D721Med (cell line): ENCODE results near the gene MAGED4.
"Not testable (repeated sequence)": the region's sequence is repeated elsewhere in the genome, so short reads cannot be mapped to it uniquely, and the experiment has no call there.

Source experiments
- DNase-seq: peaks from one replicate; pipeline ENCODE4 v3.0.0; 2011; ENCODE audit warnings: low spot score; ENCODE audit not compliant: insufficient read length
- FAIRE-seq: peaks from 2 replicates; lab custom pipeline; 2011; peaks lifted over from hg19 to GRCh38; lab: Jason Lieb, UNC
- TF ChIP-seq, protein P1 (sequence below): IDR thresholded peaks from 2 replicates; pipeline ENCODE4 v1.5.1; 2012; ENCODE audit warnings: mild to moderate bottlenecking, control low read depth; ENCODE audit not compliant: insufficient read depth; ENCODE audit errors: missing control alignments

MAGED4 gene, protein sequence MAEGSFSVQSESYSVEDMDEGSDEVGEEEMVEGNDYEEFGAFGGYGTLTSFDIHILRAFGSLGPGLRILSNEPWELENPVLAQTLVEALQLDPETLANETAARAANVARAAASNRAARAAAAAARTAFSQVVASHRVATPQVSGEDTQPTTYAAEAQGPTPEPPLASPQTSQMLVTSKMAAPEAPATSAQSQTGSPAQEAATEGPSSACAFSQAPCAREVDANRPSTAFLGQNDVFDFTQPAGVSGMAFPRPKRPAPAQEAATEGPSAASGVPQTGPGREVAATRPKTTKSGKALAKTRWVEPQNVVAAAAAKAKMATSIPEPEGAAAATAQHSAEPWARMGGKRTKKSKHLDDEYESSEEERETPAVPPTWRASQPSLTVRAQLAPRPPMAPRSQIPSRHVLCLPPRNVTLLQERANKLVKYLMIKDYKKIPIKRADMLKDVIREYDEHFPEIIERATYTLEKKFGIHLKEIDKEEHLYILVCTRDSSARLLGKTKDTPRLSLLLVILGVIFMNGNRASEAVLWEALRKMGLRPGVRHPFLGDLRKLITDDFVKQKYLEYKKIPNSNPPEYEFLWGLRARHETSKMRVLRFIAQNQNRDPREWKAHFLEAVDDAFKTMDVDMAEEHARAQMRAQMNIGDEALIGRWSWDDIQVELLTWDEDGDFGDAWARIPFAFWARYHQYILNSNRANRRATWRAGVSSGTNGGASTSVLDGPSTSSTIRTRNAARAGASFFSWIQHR

DNA sequence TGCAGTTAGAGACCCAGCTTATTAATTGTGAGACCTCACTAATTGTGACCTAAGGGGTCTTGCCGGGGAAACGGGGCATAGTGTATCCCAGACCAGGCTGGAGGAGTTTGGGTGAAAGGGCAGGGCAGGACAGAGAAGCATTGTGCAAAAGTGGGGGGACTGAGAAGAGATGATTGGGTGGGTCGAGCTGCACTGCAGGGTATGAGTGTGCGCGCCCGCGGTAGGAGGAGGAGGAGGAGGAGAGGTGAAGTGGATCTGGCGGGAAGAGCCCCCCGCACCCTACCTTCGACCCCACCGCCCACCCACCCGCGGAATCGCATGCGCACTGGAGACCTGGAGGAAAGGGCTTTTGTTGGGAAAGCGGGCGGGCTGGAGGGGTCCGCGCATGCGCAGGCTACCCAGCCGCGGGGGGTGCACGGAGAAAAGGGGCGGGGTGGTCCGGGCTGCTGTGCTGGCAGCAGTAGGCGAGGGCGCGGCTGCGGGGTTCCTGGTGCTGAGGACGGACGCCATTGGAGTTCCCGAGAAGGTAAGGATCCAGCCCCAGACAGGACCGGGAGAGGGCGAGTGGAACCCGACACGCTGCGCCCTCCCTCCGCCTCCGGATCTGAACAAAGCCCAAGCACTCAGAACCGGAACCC, at the start of gene MAGED4:
MAGED4 (plus strand) TSS at position 449 of the 638 bp plus-strand sequence. CDS start 1,035 bp downstream, outside the sequence.
- not testable (repeated sequence) for FAIRE-seq

DNA sequence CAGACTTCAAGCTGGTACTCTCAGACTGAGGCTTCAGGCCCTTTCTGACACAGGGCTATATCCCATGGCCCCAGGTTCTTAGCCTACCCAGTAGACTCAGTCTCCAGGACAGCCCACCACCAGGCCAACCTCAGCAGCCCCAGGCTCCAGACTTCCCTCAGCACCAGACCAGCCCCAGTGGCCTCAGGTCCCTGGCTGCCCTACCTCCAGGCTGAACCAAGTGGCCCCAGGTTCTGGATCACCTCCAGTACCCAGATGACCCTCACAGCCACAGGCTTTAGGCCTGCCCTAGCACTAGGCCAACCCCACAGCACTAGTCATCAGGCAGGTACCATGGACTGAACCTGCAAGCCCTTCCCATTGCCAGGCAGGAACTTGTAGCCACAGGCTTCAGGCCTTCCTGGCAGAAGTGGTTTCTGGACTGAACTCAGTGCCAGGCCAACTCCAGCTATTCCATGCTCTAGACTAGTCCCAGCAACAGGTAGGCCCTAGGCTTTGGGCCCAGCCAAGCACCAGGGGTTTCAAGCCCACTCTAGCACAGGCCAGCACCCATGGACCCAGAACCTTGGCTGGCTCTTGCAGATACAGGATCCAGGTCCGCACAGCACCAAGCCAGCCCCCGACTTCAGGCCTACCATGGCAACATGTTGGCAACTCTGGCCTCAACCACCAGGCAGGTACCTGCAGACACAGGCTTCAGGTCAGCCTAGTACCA, 45.7 kb upstream of the MAGED4 start:
- DNase-seq (no peak), FAIRE-seq (no peak)
- TF ChIP-seq, protein P1, sequence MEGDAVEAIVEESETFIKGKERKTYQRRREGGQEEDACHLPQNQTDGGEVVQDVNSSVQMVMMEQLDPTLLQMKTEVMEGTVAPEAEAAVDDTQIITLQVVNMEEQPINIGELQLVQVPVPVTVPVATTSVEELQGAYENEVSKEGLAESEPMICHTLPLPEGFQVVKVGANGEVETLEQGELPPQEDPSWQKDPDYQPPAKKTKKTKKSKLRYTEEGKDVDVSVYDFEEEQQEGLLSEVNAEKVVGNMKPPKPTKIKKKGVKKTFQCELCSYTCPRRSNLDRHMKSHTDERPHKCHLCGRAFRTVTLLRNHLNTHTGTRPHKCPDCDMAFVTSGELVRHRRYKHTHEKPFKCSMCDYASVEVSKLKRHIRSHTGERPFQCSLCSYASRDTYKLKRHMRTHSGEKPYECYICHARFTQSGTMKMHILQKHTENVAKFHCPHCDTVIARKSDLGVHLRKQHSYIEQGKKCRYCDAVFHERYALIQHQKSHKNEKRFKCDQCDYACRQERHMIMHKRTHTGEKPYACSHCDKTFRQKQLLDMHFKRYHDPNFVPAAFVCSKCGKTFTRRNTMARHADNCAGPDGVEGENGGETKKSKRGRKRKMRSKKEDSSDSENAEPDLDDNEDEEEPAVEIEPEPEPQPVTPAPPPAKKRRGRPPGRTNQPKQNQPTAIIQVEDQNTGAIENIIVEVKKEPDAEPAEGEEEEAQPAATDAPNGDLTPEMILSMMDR, result no peak

More for the DNA sequence above, at the start of gene MAGED4:
- not testable (repeated sequence) for DNase-seq

DNA sequence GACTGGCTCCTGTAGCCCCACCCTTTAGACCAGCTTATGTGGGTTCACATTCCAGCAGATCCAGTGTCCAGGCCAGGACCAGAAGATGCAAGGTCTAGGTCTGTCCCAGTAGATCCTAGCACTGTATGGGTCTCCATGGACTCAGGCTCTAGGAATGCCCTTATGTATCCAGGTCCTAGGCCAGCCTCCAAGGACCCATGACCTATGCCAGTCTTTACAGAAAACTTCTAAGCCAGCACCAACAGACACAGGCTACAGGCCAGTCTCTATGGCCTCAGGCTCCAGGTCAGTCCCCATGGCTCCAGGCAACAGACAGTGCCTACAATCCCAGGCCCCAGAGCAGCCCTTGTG, 45.2 kb upstream of the MAGED4 start:
- TF ChIP-seq, protein P1, result no peak
- DNase-seq, result no peak
- no peak for FAIRE-seq

DNA sequence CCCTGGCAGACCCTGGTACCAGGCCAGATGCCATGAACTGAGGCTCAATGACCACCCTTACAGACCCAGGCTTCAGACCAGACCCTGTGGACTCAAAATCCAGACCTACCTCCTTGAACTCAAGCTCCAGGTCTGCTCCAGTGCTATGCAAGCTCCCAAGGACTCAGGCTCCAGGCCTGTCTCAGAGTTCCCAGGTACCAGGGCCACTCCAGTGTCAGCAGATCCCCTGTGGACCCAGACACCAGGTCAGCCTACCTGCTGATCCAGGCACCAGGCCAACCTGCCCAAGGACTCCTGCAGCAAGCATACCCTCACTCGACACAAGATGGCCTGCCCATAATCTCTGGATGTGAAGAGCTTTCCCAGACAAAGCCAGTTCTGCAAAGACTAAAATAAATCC, 44.7 kb upstream of the MAGED4 start:
- no peak for DNase-seq
- TF ChIP-seq, protein P1, result no peak
- no peak for FAIRE-seq

DNA sequence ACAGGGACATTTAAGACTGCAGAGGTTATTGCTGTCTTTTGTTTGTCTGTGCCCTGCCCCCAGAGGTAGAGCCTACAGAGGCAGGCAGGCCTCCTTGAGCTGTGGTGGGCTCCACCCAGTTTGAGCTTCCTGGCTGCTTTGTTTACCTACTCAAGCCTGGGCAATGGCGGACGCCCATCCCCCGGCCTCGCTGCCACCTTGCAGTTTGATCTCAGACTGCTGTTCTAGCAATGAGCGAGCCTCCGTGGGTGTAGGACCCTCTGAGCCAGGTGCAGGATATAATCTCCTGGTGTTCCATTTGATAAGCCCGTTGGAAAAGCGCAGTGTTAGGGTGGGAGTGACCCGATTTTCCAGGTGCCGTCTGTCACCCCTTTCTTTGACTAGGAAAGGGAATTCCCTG, 34.0 kb upstream of the MAGED4 start:
- not testable (repeated sequence) for FAIRE-seq

DNA sequence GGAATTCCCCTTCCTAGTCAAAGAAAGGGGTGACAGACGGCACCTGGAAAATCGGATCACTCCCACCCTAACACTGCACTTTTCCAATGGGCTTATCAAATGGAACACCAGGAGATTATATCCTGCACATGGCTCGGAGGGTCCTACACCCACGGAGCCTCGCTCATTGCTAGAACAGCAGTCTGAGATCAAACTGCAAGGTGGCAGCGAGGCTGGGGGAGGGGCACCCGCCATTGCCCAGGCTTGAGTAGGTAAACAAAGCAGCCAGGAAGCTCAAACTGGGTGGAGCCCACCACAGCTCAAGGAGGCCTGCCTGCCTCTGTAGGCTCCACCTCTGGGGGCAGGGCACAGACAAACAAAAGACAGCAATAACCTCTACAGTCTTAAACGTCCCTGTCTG, 24.5 kb upstream of the MAGED4 start:
- not testable (repeated sequence) for DNase-seq

More for the DNA sequence above, 34.0 kb upstream of the MAGED4 start:
- not testable (repeated sequence) for DNase-seq

DNA sequence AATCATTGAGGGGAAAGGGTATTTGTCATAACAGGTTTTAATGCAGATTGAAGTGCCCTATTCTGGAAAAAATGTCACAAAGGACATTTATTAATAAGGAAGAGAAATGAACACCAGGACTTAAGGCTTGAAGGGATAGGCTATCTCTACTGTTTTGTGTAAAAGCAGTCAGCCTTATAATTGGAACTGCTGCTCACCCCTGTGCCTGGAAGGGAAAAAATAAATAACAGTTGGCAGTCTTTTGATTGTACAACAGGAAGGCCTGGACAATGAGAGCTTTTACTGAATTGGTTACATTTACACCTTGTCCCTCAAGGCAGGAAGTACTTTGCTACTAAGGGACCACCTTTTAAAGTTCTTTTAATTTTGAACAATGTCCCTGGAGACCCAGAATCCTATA, 17.8 kb upstream of the MAGED4 start:
- FAIRE-seq (no peak), DNase-seq (no peak)
- TF ChIP-seq, protein P1, result no peak

More for the DNA sequence above, 24.5 kb upstream of the MAGED4 start:
- FAIRE-seq, result not testable (repeated sequence)

DNA sequence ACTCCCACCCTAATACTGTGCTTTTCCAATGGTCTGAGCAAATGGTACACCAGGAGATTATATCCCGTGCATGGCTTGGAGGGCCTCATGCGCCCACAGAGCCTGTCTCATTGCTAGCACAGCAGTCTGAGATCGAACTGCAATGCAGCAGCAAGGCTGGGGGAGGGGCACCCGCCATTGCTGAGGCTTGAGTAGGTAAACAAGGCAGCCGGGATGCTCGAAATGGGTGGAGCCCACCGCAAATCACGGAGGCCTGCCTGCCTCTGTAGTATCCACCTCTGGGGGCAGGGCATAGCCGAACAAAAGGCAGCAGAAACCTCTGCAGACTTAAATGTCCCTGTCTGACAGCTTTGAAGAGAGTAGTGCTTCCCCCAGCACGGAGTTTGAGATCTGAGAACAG, 13.6 kb upstream of the MAGED4 start:
- not testable (repeated sequence) for DNase-seq, FAIRE-seq

DNA sequence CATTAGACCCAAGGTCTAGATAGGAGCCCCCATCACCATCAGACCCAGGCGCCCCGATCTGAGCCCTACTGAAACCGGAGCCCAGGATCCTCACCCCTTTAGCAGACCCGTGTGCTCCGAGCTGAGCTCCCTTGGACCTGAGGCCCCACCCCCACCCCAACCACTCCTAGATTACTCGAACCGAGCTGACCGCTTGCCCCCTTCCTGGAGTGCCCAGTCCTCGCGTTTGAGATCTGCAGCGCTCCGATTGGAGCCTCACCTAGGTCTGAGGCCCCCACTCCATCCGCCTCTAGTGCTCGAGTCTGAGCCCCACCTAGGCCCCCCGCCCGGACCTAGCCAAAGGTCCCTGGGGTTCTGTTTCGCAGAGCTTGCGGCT, 378 bp downstream of the MAGED4 start:
- not testable (repeated sequence) for DNase-seq, FAIRE-seq

DNA sequence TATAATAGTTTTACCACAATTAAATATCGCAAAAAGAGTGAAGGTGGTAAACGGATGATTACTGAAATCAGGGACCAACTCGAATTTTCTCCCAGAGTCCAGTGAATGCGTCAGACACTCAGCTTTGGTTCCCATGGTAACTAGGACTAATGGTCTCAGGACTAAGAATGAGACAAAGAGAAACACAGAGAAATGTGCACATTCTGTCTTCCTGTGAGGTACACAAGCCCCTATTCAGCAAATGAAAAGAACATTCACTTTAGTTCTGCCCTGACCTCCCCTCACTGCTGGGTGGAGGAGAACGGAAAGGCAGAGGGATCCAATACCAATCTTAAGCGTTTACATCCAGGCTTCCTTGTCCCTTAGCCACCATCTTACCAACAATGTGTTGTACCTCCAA, 26.7 kb downstream of the MAGED4 start:
- DNase-seq, FAIRE-seq: not testable (repeated sequence)
